HG03521 (cell line): ENCODE data around the gene MGME1.

ENCODE experiments used
- ATAC-seq: cut with Tn5 transposase; IDR thresholded peaks from one replicate; pipeline ENCODE4 v1.9.1; 2021; ENCODE audit warnings: mild to moderate bottlenecking, moderate library complexity; ENCODE audit not compliant: unreplicated experiment

The MGME1 gene

GRCh38 chr20:17940224-17940971 is 28.4 kb upstream of the MGME1 start:
- ATAC-seq, result no peak

- ATAC-seq, result no peak
Measured at GRCh38 chr20:17941087-17941825, 27.6 kb upstream of the MGME1 start.

- ATAC-seq, result no peak
Measured at GRCh38 chr20:17941826-17942196, 27.0 kb upstream of the MGME1 start.

- peak; percentile 60 for ATAC-seq
Measured at GRCh38 chr20:17943343-17943742, 25.5 kb upstream of the MGME1 start.

- no peak for ATAC-seq
Measured at GRCh38 chr20:17944854-17945474, 23.9 kb upstream of the MGME1 start.

- no peak for ATAC-seq
Measured at GRCh38 chr20:17946040-17946439, 22.8 kb upstream of the MGME1 start.

GRCh38 chr20:17946572-17947473 is 22.0 kb upstream of the MGME1 start:
- ATAC-seq, result no peak

GRCh38 chr20:17947474-17947815 is 21.4 kb upstream of the MGME1 start:
- ATAC-seq, result no peak

- no peak for ATAC-seq
Measured at GRCh38 chr20:17948442-17948841, 20.4 kb upstream of the MGME1 start.

- ATAC-seq, result no peak
Measured at GRCh38 chr20:17949899-17950298, 18.9 kb upstream of the MGME1 start.

- ATAC-seq, result no peak
Measured at GRCh38 chr20:17950670-17951069, 18.1 kb upstream of the MGME1 start.

GRCh38 chr20:17951323-17951722 is 17.5 kb upstream of the MGME1 start:
- no peak for ATAC-seq

GRCh38 chr20:17952692-17953684 is 15.8 kb upstream of the MGME1 start:
- no peak for ATAC-seq

- no peak for ATAC-seq
Measured at GRCh38 chr20:17953935-17954334, 14.9 kb upstream of the MGME1 start.

GRCh38 chr20:17955302-17955701 is 13.5 kb upstream of the MGME1 start:
- no peak for ATAC-seq

- ATAC-seq, result no peak
Measured at GRCh38 chr20:17956099-17956685, 12.6 kb upstream of the MGME1 start.

GRCh38 chr20:17957505-17958363 is 11.1 kb upstream of the MGME1 start:
- no peak for ATAC-seq

- no peak for ATAC-seq
Measured at GRCh38 chr20:17958373-17959256, 10.2 kb upstream of the MGME1 start.
